ENCODE measurements around the gene KANSL1. TPM values are rescaled to one million over a fixed set of nuclear protein-coding genes. Genes with fewer than 3 reads are reported as not detected.

KANSL1 gene
- total and polyA plus RNA-seq, 2 donors (not counting 1 experiment from before 2014, with no cell fraction given): 36.8 to 233 TPM

DNA sequence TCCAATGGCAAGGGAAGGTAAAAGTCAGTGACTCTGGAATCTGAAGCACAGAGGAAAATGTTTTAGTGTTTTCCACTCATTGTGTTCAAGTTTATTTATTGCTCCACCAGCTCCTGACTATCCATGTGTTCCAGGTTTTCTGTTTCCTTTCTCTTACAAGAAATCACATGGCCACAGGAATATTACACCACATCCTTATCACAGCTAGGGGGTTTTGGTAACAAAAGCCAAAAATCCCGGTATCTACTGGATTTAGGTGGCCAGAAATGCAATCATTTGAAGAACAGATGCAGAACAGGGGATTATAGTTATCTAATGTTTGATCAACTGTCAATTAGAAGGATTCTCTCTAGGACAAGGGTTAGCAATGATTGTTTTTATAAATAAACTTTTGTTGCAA lies 146.3 kb downstream of the KANSL1 start:
- H3K27me3 Mint-ChIP-seq: no peaks in the 10 kb centered on the region
- peaks cover 5% of the 10 kb centered on the region for H3K4me1 Mint-ChIP-seq
- no peak overlapping the region for H3K4me3 Mint-ChIP-seq
- TF ChIP-seq EZH2 (IDR thresholded peaks at IDR 0.05; ENCODE audit: borderline replicate concordance, insufficient read depth, low read depth, low read length, poor library complexity, severe bottlenecking) (no peak), CTCF (IDR thresholded peaks at IDR 0.05) (no peak)
- DNase-seq (no peak), ATAC-seq (ENCODE audit: low read depth) (no peak)
- Histone ChIP-seq H4K20me1 (ENCODE audit: control insufficient read depth, insufficient read depth, low read length, poor library complexity, severe bottlenecking) (peaks cover 19% of the 10 kb centered on the region), H3K4me1 (ENCODE audit: control insufficient read depth in 2 of 2, insufficient read depth in 2 of 2, low read length in 2 of 2) (no peaks in the 10 kb centered on the region), H3K9ac (ENCODE audit: low read length) (no peak overlapping the region), H3K4me2 (replicated peaks; ENCODE audit: low read depth, low read length, poor library complexity, severe bottlenecking) (no peak overlapping the region), H3K79me2 (ENCODE audit: control insufficient read depth, insufficient read depth, low read length) (peaks cover 16% of the 10 kb centered on the region), H3K27me3 (replicated peaks in 1 of 4; ENCODE audit: control extremely low read depth in 1 of 4, control insufficient read depth in 3 of 4, insufficient read depth in 4 of 4, low read length in 3 of 4) (no peaks in the 10 kb centered on the region), H2AFZ (ENCODE audit: insufficient read depth, low read depth, low read length, poor library complexity, severe bottlenecking) (no peak overlapping the region), H3K4me3 (ENCODE audit: control extremely low read depth in 1 of 5, extremely low read depth in 1 of 5, insufficient read depth in 1 of 5, low read depth in 2 of 5, low read length in 4 of 5) (no peak overlapping the region), H3K27ac (ENCODE audit: low read length in 2 of 2) (no peak overlapping the region), H3K9me3 (ENCODE audit: control extremely low read depth in 1 of 3, control insufficient read depth in 2 of 3, insufficient read depth in 1 of 3, low read length in 2 of 3) (no peaks in the 10 kb centered on the region), H3K36me3 (replicated peaks in 1 of 2; ENCODE audit: control extremely low read depth in 1 of 2, control insufficient read depth in 1 of 2, extremely low read depth in 1 of 2, insufficient read depth in 2 of 2, low read length in 1 of 2) (peaks cover 10 to 82% of the 10 kb centered on the region in 2 experiments)
- intact Hi-C loops (cut with micrococcal nuclease): no loop called here
- no CpG with 5 or more reads among the region's 1 CpG for WGBS (ENCODE audit: insufficient coverage)
- CTCF ChIA-PET: interaction anchor here (1.6 to 5.9 kb wide), 3 partner anchors 13 to 165 kb away, joined by 3 to 126 read pairs (median 5); no protein-coding TSS in a partner anchor
- H3K27ac Mint-ChIP-seq: no peak overlapping the region
- POLR2A ChIA-PET: interaction anchor here (0.7 kb wide), 1 partner anchor 20 kb away, joined by 5 read pairs; no protein-coding TSS in a partner anchor
- H3K9me3 Mint-ChIP-seq (ENCODE audit: insufficient read depth): no peaks in the 10 kb centered on the region

DNA sequence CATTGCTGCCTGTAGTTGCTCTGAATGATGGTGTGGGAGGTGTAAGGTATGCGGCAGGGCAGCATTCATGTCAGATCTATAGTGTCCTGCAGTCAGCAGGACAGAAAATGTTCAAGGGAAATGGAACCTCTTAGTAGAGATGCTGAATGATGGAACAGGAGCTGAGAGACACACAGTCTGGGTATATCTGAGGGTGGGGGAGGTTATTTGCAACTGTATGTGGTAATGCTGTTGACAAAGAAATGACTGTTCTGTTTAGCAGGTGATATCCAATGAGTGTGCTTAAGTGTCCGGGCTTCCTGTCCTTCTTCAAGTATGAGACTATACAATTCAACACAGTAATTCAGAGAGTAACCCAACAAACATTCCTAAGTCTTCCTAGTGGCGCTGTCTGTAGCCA lies 147.6 kb downstream of the KANSL1 start:
- Histone ChIP-seq H3K4me1 (ENCODE audit: control insufficient read depth in 2 of 2, insufficient read depth in 2 of 2, low read length in 2 of 2) (no peaks in the 10 kb centered on the region), H3K9ac (ENCODE audit: low read length) (no peak overlapping the region), H4K20me1 (ENCODE audit: control insufficient read depth, insufficient read depth, low read length, poor library complexity, severe bottlenecking) (peaks cover 19% of the 10 kb centered on the region), H3K4me2 (replicated peaks; ENCODE audit: low read depth, low read length, poor library complexity, severe bottlenecking) (no peak overlapping the region), H3K79me2 (ENCODE audit: control insufficient read depth, insufficient read depth, low read length) (peaks cover 16% of the 10 kb centered on the region), H3K36me3 (replicated peaks in 1 of 2; ENCODE audit: control extremely low read depth in 1 of 2, control insufficient read depth in 1 of 2, extremely low read depth in 1 of 2, insufficient read depth in 2 of 2, low read length in 1 of 2) (peaks cover 8 to 80% of the 10 kb centered on the region in 2 experiments), H3K27ac (ENCODE audit: low read length in 2 of 2) (no peak overlapping the region), H2AFZ (ENCODE audit: insufficient read depth, low read depth, low read length, poor library complexity, severe bottlenecking) (no peak overlapping the region), H3K27me3 (replicated peaks in 1 of 4; ENCODE audit: control extremely low read depth in 1 of 4, control insufficient read depth in 3 of 4, insufficient read depth in 4 of 4, low read length in 3 of 4) (no peaks in the 10 kb centered on the region), H3K9me3 (ENCODE audit: control extremely low read depth in 1 of 3, control insufficient read depth in 2 of 3, insufficient read depth in 1 of 3, low read length in 2 of 3) (no peaks in the 10 kb centered on the region), H3K4me3 (ENCODE audit: control extremely low read depth in 1 of 5, extremely low read depth in 1 of 5, insufficient read depth in 1 of 5, low read depth in 2 of 5, low read length in 4 of 5) (no peak overlapping the region)
- ChIA-PET CTCF (interaction anchor here (0.7 to 5.9 kb wide), 6 partner anchors 12 to 170 kb away, joined by 3 to 126 read pairs (median 20); no protein-coding TSS in a partner anchor), POLR2A (no interaction called here)
- DNase-seq (no peak), ATAC-seq (ENCODE audit: low read depth) (no peak)
- Mint-ChIP-seq H3K4me3 (no peak overlapping the region), H3K27ac (no peak overlapping the region), H3K27me3 (no peaks in the 10 kb centered on the region), H3K4me1 (peaks cover 3% of the 10 kb centered on the region), H3K9me3 (ENCODE audit: insufficient read depth) (no peaks in the 10 kb centered on the region)
- no peak for TF ChIP-seq EZH2 (IDR thresholded peaks at IDR 0.05; ENCODE audit: borderline replicate concordance, insufficient read depth, low read depth, low read length, poor library complexity, severe bottlenecking)
- TF ChIP-seq CTCF (IDR thresholded peaks at IDR 0.05): no peak
- WGBS (ENCODE audit: insufficient coverage): 100% methylated on average over 1 of the region's 3 CpGs
- intact Hi-C loops (cut with micrococcal nuclease): no loop called here
